Measurements from ENCODE around the gene OR2T10.
"Not testable (repeated sequence)": the region's sequence is repeated elsewhere in the genome, so short reads cannot be mapped to it uniquely, and the experiment has no call there.

OR2T10 gene

DNA sequence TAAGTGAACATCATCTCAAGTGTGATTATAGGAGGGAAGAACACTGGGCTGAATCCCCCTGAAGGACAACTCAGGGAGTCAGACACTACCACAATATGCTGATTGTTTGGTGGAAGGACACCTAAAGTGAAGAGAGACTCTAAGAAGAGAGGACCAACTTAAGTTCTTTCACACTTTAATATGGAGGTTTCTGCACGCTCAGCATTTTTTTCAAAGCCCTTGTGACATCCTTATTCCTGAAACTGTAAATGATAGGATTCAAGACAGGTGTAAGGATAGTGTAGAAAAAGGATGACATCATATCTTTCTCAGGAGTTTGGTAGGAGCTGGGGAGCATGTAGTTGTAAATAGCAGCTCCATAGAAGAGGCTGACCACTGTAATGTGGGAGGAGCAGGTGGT lies 4.8 kb downstream of the OR2T10 start:
- no peak for DNase-seq

DNA sequence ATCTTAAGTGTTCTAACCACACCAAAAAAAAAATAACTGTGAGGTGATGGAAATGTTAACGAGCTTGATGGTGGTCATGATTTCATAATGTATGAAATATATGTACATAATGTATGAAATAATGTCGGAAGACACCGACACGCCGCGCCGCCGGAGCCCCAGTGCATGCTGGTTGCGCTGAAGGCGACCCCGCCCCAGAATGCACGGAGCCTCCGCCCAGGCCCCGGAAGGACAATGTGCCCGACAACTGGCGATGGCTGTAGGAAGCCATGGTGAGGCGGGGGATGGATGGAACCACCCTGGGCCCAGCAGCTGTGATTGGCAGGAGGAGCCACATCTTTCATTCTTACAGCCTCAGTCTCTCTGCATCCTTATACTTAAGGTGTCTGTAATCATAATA lies 7.4 kb downstream of the OR2T10 start:
- no peak for DNase-seq

DNA sequence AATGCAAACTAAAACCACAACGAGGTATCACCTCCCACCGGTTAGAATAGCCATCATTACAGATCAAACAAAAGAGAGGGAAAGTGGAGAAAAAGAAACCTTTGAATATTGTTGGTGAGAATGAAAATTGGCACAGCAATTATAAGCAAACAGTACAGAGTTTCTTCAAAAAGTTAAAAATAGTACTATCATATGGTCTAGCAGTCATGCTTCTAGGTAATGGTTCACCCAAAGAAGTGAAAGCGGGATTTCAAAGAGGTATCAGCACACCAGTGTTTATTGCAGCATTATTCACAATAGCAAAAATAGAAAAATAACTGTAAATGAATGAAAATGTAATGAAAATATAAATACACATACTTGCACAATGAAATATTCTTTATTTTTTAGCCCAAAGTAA lies 8.2 kb downstream of the OR2T10 start:
- no peak for DNase-seq

DNA sequence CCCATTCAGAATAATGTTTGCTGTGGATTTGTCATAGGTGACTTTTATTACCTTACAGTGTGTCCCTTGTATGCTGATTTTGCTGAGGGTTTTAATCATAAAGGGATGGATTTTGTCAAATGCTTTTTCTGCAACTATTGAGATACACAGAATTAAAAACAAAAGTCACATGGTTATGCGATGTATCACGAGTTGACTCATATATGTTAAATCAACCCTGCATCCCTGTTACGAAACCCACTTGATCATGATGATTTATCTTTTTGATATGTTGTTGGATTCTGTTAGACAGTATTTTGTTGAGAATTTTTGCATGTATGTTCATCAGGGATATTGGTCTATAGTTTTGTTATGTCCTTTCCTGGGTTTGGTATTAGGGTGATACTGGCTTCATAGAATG lies 12.2 kb downstream of the OR2T10 start:
- DNase-seq = no peak

DNA sequence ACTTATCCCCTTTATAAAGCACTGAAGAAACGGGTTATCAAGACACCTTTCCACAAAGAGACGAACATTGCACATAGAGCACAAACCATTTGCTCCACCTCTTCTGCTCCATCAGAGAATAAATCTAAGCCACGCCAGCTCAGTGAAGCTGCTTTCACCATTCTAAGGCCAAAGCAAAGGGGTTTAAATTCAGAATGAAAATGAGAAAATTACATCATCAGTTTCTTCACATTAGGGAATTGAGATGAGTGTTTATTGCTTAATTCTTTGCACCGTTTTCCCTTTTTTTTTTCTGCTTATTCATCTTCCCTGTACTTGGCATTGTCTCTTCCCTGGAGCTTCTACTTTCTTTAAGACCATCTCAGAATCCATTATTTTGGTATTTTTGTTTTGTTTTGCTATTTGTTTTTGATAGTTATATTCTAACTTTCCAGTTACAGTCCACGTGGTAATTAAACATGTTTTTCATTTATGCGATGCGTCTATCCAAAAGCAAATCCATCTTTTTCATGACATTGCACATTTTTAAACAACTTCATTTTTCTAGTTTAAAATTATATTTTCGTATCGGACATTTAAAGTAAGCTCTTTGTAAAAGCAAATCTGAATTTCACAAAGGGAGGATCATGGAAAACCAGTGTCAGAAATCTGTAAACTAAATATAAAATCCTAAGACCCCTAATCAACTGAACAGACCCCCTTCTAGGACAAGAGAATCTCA lies 21.1 kb downstream of the OR2T10 start:
- no peak for DNase-seq

DNA sequence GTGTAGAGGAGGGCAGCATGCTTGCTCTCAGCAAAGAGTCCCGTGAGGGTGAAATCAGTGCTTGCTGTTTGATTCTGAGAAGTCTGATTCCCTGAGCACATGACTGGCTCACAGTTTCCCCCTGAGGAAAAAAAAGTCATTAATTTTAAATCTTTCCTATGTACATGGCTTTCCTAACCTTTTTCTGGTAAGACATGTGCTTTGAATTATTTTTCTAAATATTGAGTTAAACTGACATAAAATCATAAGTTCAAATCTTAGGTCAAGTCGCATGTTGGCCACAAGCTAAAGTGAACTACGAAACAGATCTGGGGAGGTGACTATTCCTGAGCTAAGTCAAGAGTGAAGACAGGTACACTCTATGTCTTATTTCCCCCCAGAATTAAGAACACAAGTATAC lies 22.8 kb downstream of the OR2T10 start, which contains the start of gene OR2T34:
Gene OR2T34, minus strand, starts transcription at position 101 of the 400 bp plus-strand sequence. Its CDS starts 0 bp downstream, at position 101.
- not testable (repeated sequence) for DNase-seq

DNA sequence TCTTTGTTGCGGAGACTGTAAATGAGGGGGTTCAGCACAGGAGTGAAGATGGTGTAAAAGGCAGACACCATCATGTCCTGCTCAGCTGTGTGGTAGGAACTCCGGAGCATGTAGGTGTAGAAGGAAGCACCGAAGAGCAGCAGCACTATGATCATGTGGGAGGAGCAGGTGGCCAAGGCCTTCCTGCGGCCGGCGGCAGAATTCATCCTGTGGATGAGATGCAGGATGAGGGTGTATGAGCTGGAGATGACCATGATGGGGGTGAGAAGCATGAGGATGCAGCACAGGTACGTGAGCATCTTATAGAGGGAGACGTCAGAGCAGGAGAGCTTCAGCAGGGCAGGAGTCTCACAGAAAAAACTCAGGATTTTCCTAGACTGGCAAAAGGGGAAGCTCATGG lies 23.6 kb downstream of the OR2T10 start:
- not testable (repeated sequence) for DNase-seq

DNA sequence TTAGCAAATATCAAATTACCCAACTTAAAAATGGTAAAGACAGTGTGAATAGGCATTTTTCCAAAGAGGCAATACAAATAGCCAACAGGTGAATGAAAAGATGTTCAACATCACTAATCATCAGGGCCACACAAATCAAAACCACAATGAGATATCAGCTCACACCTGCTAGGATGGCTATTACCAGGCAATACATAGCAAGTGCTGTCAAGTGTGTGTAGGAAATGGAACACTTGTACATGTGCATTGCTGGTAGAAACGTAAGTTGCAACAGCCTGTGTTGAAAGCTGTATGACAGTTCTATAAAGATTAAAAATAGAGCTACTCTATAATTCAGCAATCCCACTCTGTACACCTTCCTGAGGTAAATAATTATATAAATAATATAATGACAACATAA lies 25.5 kb downstream of the OR2T10 start:
- DNase-seq = not testable (repeated sequence)

DNA sequence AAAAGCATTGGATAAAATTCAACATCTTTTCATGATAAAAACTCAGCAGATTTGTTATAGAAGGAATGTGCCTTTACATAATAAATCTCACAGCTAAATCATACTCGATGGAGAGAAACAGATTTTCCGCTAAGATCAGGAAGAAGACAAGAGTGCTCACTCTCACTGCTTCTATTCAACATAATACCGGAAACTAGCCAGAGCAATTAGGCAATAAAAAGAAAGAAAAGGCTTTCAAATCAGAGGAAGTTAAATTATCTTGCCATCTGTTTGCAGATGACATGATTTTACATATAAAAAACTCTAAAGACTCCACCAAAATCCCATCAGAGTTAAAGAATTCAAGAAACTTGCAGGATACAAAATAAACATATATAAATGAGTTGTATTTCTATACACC lies 26.7 kb downstream of the OR2T10 start:
- peak; percentile 6 for DNase-seq

DNA sequence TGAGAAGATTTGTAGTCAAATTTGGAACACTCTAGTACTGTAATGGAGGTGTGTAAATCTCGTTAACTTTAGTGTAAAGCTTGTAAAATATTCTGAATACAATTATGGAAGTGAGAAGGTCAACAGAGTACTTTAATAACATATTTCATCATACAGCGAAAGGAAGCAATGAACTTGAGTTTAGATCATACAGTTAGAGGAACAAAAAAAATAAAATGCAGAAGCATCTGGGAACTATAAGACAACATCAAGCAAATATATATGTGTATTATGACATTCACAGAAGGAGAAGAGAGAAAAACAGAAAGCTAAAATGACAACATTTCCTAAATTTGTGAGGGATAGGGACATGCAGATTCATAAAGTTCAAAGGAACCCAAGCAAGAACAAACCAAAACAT lies 28.5 kb downstream of the OR2T10 start:
- DNase-seq = not testable (repeated sequence)

DNA sequence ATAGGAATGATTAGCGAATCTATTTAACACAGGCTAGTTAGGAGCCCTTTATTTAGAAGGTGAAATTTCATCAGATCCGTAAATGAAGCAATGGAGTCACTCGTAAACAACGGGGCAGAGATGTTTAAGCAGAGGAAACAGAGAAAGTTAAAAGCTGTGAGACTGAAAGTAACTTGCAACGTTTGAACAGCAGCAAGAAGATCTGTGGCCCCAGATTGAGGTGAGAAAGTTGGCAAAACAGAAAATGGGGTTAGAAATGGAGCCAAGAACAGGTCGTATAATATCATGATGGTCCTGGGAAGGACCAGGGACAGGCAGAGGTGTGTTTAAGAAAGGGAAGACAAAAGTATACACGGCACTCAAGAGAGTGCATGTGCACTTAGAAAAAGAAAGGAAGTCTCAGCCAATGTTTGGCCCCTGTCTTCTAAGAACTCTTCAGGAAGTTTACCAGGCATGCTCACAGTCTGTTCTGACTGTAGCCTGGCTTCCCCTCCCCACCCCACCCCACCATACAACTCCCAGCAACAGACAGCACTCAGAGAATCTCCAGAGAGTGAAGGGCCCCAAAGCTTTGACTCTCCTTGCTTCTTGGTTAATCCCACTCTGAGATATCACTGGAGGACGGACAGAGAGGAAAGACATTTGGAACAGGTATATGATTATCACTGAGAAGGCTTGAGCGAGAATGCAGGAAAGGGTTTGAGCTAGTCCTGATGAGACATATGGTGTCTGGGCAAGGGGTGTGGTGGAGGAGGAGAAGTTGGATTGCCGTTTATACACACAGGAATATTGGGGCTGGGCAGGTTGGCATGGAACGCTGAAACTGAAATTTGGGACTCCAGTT lies 31.7 kb downstream of the OR2T10 start:
- DNase-seq = not testable (repeated sequence)

DNA sequence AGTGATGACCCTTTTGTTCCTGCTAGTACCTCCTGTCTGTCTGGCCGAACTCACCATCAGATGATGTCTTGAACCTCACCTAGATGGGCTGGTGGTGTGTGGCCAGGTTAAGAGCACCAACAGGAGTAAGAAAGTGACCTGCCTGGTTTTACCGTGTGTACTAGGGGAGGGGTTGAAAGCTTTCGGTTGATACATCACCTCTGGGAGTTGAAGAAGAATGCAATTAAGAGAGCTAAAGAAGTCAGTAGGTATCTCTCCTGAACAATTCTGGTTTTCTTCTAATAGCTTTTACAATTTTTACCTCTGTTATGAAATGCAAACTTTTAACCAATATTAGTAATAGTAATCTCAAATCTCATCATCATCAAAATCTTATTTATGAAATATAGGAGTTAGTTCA lies 34.8 kb downstream of the OR2T10 start, which contains the start of gene OR2T29:
Gene OR2T29, minus strand, starts transcription at position 101 of the 400 bp plus-strand sequence. CDS start 3,281 bp downstream, outside the sequence.
- not testable (repeated sequence) for DNase-seq

DNA sequence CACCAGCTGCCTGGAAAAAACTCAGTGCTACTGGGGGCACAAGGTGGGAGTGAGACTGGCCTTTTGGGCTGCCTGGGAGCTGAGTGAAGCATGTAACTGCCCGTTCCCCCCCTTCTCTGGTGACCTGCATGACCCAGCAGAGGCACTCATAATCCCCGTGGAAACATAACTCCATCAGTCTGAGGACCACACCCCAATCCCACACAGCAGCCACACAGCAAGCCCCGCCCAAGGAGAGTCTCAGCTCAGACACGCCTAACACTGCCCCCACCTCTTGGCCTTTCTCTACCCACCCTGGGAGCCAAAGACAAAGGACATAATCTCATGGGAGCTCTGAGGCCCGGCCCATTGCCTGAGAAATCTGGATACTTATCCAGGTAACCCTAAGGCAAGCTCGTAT lies 46.5 kb downstream of the OR2T10 start:
- not testable (repeated sequence) for DNase-seq

DNA sequence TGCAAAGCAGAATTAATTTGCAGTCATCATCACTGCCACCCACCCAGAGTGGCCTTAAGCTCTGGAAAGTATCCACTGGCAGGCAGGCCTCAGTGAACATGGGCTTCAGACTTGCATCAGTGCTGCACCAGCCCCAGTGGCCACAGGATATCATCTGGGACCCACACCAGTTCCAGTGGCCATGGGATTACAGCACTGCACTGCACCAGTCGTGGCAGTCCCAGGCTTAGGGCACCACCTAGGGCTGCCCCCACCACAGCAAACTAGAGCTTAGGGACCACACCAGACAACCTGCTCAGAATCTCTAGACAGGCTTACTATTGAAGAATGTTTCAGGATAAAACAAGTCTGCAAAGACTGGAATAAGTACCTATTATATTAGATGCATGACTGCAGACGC lies 50.1 kb downstream of the OR2T10 start:
- not testable (repeated sequence) for DNase-seq

All from NCI-H774 (cell line).